ENCODE measurements around the gene SESN2. TPM values are rescaled to one million over a fixed set of nuclear protein-coding genes. Genes with fewer than 3 reads are reported as not detected.
"Not testable (repeated sequence)": the region's sequence is repeated elsewhere in the genome, so short reads cannot be mapped to it uniquely, and the experiment has no call there.

SESN2 gene
- total and polyA plus RNA-seq, 4 experiments from 2014 or later: 3.5 to 7.6 (median 6.1) TPM

- H3K27me3 Mint-ChIP-seq: peaks cover 0 to 2% of the 10 kb centered on the region in 2 donors
- Histone ChIP-seq H3K36me3 (ENCODE audit: insufficient read depth, low read length) (no peaks in the 10 kb centered on the region), H3K4me1 (ENCODE audit: insufficient read depth, low read length) (peaks cover 7% of the 10 kb centered on the region), H3K9me3 (ENCODE audit: control insufficient read depth in 1 of 2, low read length in 2 of 2) (no peaks in the 10 kb centered on the region), H3K4me3 (ENCODE audit: low read length in 2 of 2) (no peak overlapping the region), H3K27ac (ENCODE audit: low read depth, low read length) (no peak overlapping the region), H3K27me3 (ENCODE audit: insufficient read depth, low read length) (no peaks in the 10 kb centered on the region)
- H3K4me1 Mint-ChIP-seq: peaks cover 3 to 8% (median 4%) of the 10 kb centered on the region in 4 donors
- no peak overlapping the region for H3K27ac Mint-ChIP-seq
- peaks cover 0 to 2% (median 0%) of the 10 kb centered on the region in 8 donors for H3K9me3 Mint-ChIP-seq
- H3K4me3 Mint-ChIP-seq: no peak overlapping the region
- no peak for DNase-seq
- ChIA-PET CTCF (ENCODE audit: partially characterized antibody) (no interaction called here), POLR2A (ENCODE audit: partially characterized antibody) (no interaction called here)
- intact Hi-C loops (cut with micrococcal nuclease): no loop called here
- H3K36me3 Mint-ChIP-seq: peaks cover 0 to 2% of the 10 kb centered on the region in 2 donors
Measured at GRCh38 chr1:28323720-28324119, 64.4 kb downstream of the SESN2 start.

GRCh38 chr1:28326515-28326914, 67.2 kb downstream of the SESN2 start:
- peaks cover 20% of the 10 kb centered on the region for H3K4me1 ChIP-seq (ENCODE audit: insufficient read depth, low read length)
- ChIA-PET CTCF (ENCODE audit: partially characterized antibody) (interaction anchor here (1.0 to 3.2 kb wide), 3 partner anchors 11 to 80 kb away, joined by 3 to 40 read pairs (median 3); no protein-coding TSS in a partner anchor), POLR2A (ENCODE audit: partially characterized antibody) (interaction anchor here (0.6 to 6.8 kb wide), 5 partner anchors 41 to 871 kb away, joined by 3 to 128 read pairs (median 24); partner anchors contain the start of gene SESN2)
- H3K4me3 ChIP-seq (ENCODE audit: low read length in 2 of 2): no peak overlapping the region
- H3K9me3 ChIP-seq (ENCODE audit: control insufficient read depth in 1 of 2, low read length in 2 of 2): no peaks in the 10 kb centered on the region
- DNase-seq: no peak
- H3K36me3 ChIP-seq (ENCODE audit: insufficient read depth, low read length): no peaks in the 10 kb centered on the region
- peak overlapping the region in 1 of 7 donors; percentile 3 for H3K27ac Mint-ChIP-seq
- no peak overlapping the region for H3K27ac ChIP-seq (ENCODE audit: low read depth, low read length)
- peaks cover 1 to 18% of the 10 kb centered on the region in 2 donors for H3K36me3 Mint-ChIP-seq
- peaks cover 0 to 5% (median 0%) of the 10 kb centered on the region in 8 donors for H3K9me3 Mint-ChIP-seq
- no peak overlapping the region for H3K4me3 Mint-ChIP-seq
- peaks cover 0 to 2% of the 10 kb centered on the region in 2 donors for H3K27me3 Mint-ChIP-seq
- intact Hi-C loops (cut with micrococcal nuclease): no loop called here
- peaks cover 12 to 27% (median 19%) of the 10 kb centered on the region in 4 donors for H3K4me1 Mint-ChIP-seq
- H3K27me3 ChIP-seq (ENCODE audit: insufficient read depth, low read length): no peaks in the 10 kb centered on the region

- Mint-ChIP-seq H3K27ac (peak overlapping the region in 4 of 7 donors; percentile 3 to 83 (median 32)), H3K27me3 (peaks cover 0 to 2% of the 10 kb centered on the region in 2 donors), H3K36me3 (peaks cover 6 to 23% of the 10 kb centered on the region in 2 donors), H3K4me1 (peaks cover 12 to 28% (median 19%) of the 10 kb centered on the region in 4 donors), H3K4me3 (no peak overlapping the region), H3K9me3 (peaks cover 0 to 5% (median 0%) of the 10 kb centered on the region in 8 donors)
- Histone ChIP-seq H3K27me3 (ENCODE audit: insufficient read depth, low read length) (no peaks in the 10 kb centered on the region), H3K4me3 (ENCODE audit: low read length in 2 of 2) (no peak overlapping the region), H3K36me3 (ENCODE audit: insufficient read depth, low read length) (peaks cover under 1% of the 10 kb centered on the region), H3K27ac (ENCODE audit: low read depth, low read length) (no peak overlapping the region), H3K4me1 (ENCODE audit: insufficient read depth, low read length) (peaks cover 20% of the 10 kb centered on the region), H3K9me3 (ENCODE audit: control insufficient read depth in 1 of 2, low read length in 2 of 2) (no peaks in the 10 kb centered on the region)
- intact Hi-C loops (cut with micrococcal nuclease): no loop called here
- no peak for DNase-seq
- CTCF ChIA-PET (ENCODE audit: partially characterized antibody): interaction anchor here (1.0 to 3.2 kb wide), 3 partner anchors 11 to 81 kb away, joined by 3 to 40 read pairs (median 3); no protein-coding TSS in a partner anchor
- POLR2A ChIA-PET (ENCODE audit: partially characterized antibody): interaction anchor here (1.3 to 6.8 kb wide), 4 partner anchors 40 to 255 kb away, joined by 3 to 128 read pairs (median 56); partner anchors contain the start of gene SESN2
Measured at GRCh38 chr1:28326984-28327383, 67.7 kb downstream of the SESN2 start.

GRCh38 chr1:28327431-28327830, 68.1 kb downstream of the SESN2 start:
- H3K9me3 ChIP-seq (ENCODE audit: control insufficient read depth in 1 of 2, low read length in 2 of 2); H3K27ac ChIP-seq (ENCODE audit: low read depth, low read length); H3K36me3 ChIP-seq (ENCODE audit: insufficient read depth, low read length); DNase-seq; H3K9me3 Mint-ChIP-seq; H3K27me3 Mint-ChIP-seq; H3K4me3 ChIP-seq (ENCODE audit: low read length in 2 of 2); intact Hi-C loops (cut with micrococcal nuclease); H3K4me3 Mint-ChIP-seq; H3K27me3 ChIP-seq (ENCODE audit: insufficient read depth, low read length): not testable (repeated sequence)
- Mint-ChIP-seq H3K27ac (peak overlapping the region in 2 of 7 donors; percentile 3 to 99), H3K4me1 (peaks cover 14 to 31% (median 21%) of the 10 kb centered on the region in 4 donors), H3K36me3 (peaks cover 11 to 27% of the 10 kb centered on the region in 2 donors)
- ChIA-PET CTCF (ENCODE audit: partially characterized antibody) (interaction anchor here (1.0 to 3.2 kb wide), 4 partner anchors 10 to 81 kb away, joined by 3 to 40 read pairs (median 4); no protein-coding TSS in a partner anchor), POLR2A (ENCODE audit: partially characterized antibody) (interaction anchor here (1.3 to 6.8 kb wide), 4 partner anchors 40 to 254 kb away, joined by 3 to 128 read pairs (median 56); partner anchors contain the start of gene SESN2)
- peaks cover 25% of the 10 kb centered on the region for H3K4me1 ChIP-seq (ENCODE audit: insufficient read depth, low read length)

- Histone ChIP-seq H3K27ac (ENCODE audit: low read depth, low read length) (peak overlapping the region; percentile 84), H3K4me3 (ENCODE audit: low read length in 2 of 2) (peak overlapping the region; percentile 51 to 53), H3K36me3 (ENCODE audit: insufficient read depth, low read length) (peaks cover 13% of the 10 kb centered on the region), H3K4me1 (ENCODE audit: insufficient read depth, low read length) (peaks cover 29% of the 10 kb centered on the region), H3K27me3 (ENCODE audit: insufficient read depth, low read length) (no peaks in the 10 kb centered on the region), H3K9me3 (ENCODE audit: control insufficient read depth in 1 of 2, low read length in 2 of 2) (no peaks in the 10 kb centered on the region)
- POLR2A ChIA-PET (ENCODE audit: partially characterized antibody): interaction anchor here (0.7 to 6.8 kb wide), 31 partner anchors 9 to 853 kb away, joined by 3 to 128 read pairs (median 7); partner anchors contain the start of genes ATP5IF1, DNAJC8, EYA3 and GMEB1
- peak overlapping the region; percentile 94 to 96 (median 95) for H3K4me3 Mint-ChIP-seq
- peaks cover 0 to 5% (median 0%) of the 10 kb centered on the region in 8 donors for H3K9me3 Mint-ChIP-seq
- CTCF ChIA-PET (ENCODE audit: partially characterized antibody): interaction anchor here (1.1 to 3.2 kb wide), 6 partner anchors 9 to 549 kb away, joined by 3 to 40 read pairs (median 4); no protein-coding TSS in a partner anchor
- peak overlapping the region; percentile 97 to 100 (median 99) for H3K27ac Mint-ChIP-seq
- H3K4me1 Mint-ChIP-seq: peaks cover 19 to 39% (median 25%) of the 10 kb centered on the region in 4 donors
- intact Hi-C loops (cut with micrococcal nuclease): loop anchor here (1.0 kb wide), 2 partner anchors 69 to 177 kb away; partner anchors contain the start of gene SESN2
- peaks cover 19 to 35% of the 10 kb centered on the region in 2 donors for H3K36me3 Mint-ChIP-seq
- DNase-seq: no peak
- H3K27me3 Mint-ChIP-seq: peaks cover 0 to 2% of the 10 kb centered on the region in 2 donors
Measured at GRCh38 chr1:28328228-28328648, 68.9 kb downstream of the SESN2 start.

- H3K4me3 Mint-ChIP-seq: peak overlapping the region; percentile 94 to 96 (median 95)
- H3K9me3 Mint-ChIP-seq: peaks cover 0 to 5% (median 0%) of the 10 kb centered on the region in 8 donors
- H3K27me3 Mint-ChIP-seq: peaks cover 0 to 2% of the 10 kb centered on the region in 2 donors
- no peak for DNase-seq
- peaks cover 23 to 45% of the 10 kb centered on the region in 2 donors for H3K36me3 Mint-ChIP-seq
- POLR2A ChIA-PET (ENCODE audit: partially characterized antibody): interaction anchor here (0.8 to 6.8 kb wide), 32 partner anchors 8 to 852 kb away, joined by 3 to 128 read pairs (median 6); partner anchors contain the start of genes ATP5IF1, DNAJC8, EYA3 and GMEB1
- Histone ChIP-seq H3K27me3 (ENCODE audit: insufficient read depth, low read length) (no peaks in the 10 kb centered on the region), H3K27ac (ENCODE audit: low read depth, low read length) (peak overlapping the region; percentile 84), H3K4me3 (ENCODE audit: low read length in 2 of 2) (peak overlapping the region; percentile 51 to 53), H3K4me1 (ENCODE audit: insufficient read depth, low read length) (peaks cover 29% of the 10 kb centered on the region), H3K36me3 (ENCODE audit: insufficient read depth, low read length) (peaks cover 20% of the 10 kb centered on the region), H3K9me3 (ENCODE audit: control insufficient read depth in 1 of 2, low read length in 2 of 2) (no peaks in the 10 kb centered on the region)
- H3K4me1 Mint-ChIP-seq: peaks cover 19 to 39% (median 26%) of the 10 kb centered on the region in 4 donors
- peak overlapping the region; percentile 97 to 100 (median 99) for H3K27ac Mint-ChIP-seq
- CTCF ChIA-PET (ENCODE audit: partially characterized antibody): interaction anchor here (0.7 to 3.2 kb wide), 9 partner anchors 30 to 1113 kb away, joined by 3 to 40 read pairs (median 5); partner anchors contain the start of gene YTHDF2
- intact Hi-C loops (cut with micrococcal nuclease): loop anchor here (1.0 kb wide), 2 partner anchors 40 to 81 kb away; partner anchors contain the start of gene PHACTR4
Measured at GRCh38 chr1:28329395-28330153, 70.3 kb downstream of the SESN2 start.
